C4-2B (cell line): ENCODE data around the gene ALPP.
"Not testable (repeated sequence)": the region's sequence is repeated elsewhere in the genome, so short reads cannot be mapped to it uniquely, and the experiment has no call there.

ENCODE experiments used
- H3K27ac ChIP-seq: fragments of 450-650 bp; 2 replicates; pipeline ENCODE4 v1.5.1; 2017
- CTCF ChIP-seq: fragments of 450-650 bp; conservative IDR thresholded peaks from 2 replicates; pipeline ENCODE4 v1.5.1; 2017; ENCODE audit warnings: mild to moderate bottlenecking
- ZFX ChIP-seq: fragments of 450-650 bp; IDR thresholded peaks from 2 replicates; pipeline ENCODE4 v1.6.1; 2017

Gene ALPP

GRCh38 chr2:232369126-232369951, 9.2 kb upstream of the ALPP start:
- no peak overlapping the region for H3K27ac ChIP-seq
- TF ChIP-seq ZFX: no peak

- not testable (repeated sequence) for H3K27ac ChIP-seq
Observed at GRCh38 chr2:232370007-232370406, 8.5 kb upstream of the ALPP start.

- no peak overlapping the region for H3K27ac ChIP-seq
Observed at GRCh38 chr2:232372231-232373208, 6.0 kb upstream of the ALPP start.

GRCh38 chr2:232374356-232374755, 4.2 kb upstream of the ALPP start:
- no peak overlapping the region for H3K27ac ChIP-seq
- TF ChIP-seq ZFX: no peak
- TF ChIP-seq CTCF: no peak

More at GRCh38 chr2:232372231-232373208, 6.0 kb upstream of the ALPP start:
- TF ChIP-seq ZFX: no peak
- no peak for TF ChIP-seq CTCF

- TF ChIP-seq ZFX (no peak), CTCF (no peak)
- no peak overlapping the region for H3K27ac ChIP-seq
Observed at GRCh38 chr2:232375164-232375563, 3.4 kb upstream of the ALPP start.

GRCh38 chr2:232376260-232376659, 2.3 kb upstream of the ALPP start:
- TF ChIP-seq CTCF: no peak
- no peak for TF ChIP-seq ZFX
- H3K27ac ChIP-seq: no peak overlapping the region

GRCh38 chr2:232376713-232377112, 1.8 kb upstream of the ALPP start:
- no peak for TF ChIP-seq ZFX
- TF ChIP-seq CTCF: no peak
- H3K27ac ChIP-seq: no peak overlapping the region

GRCh38 chr2:232377319-232377718, 1.2 kb upstream of the ALPP start:
- H3K27ac ChIP-seq: no peak overlapping the region
- TF ChIP-seq ZFX (no peak), CTCF (no peak)
